ENCODE measurements around the gene FCHSD2.

Gene FCHSD2

GRCh38 chr11:73182824-73183321 is 40.8 kb upstream of the FCHSD2 start:
- no peak for DNase-seq (ENCODE audit: low read depth)
- TF ChIP-seq MYC (IDR thresholded peaks at IDR 0.05; ENCODE audit: low read depth, low read length) (no peak), CTCF (IDR thresholded peaks at IDR 0.05; ENCODE audit: low read depth, low read length) (no peak), POLR2A (IDR thresholded peaks at IDR 0.05; ENCODE audit: extremely low read depth, insufficient read length) (no peak), MAX (IDR thresholded peaks at IDR 0.05; ENCODE audit: low read depth, low read length) (no peak)
- H3K4me3 ChIP-seq (ENCODE audit: low read depth, low read length): no peak overlapping the region

GRCh38 chr11:73178681-73179080 is 36.6 kb upstream of the FCHSD2 start:
- DNase-seq (ENCODE audit: low read depth): no peak
- TF ChIP-seq POLR2A (IDR thresholded peaks at IDR 0.05; ENCODE audit: extremely low read depth, insufficient read length) (no peak), MYC (IDR thresholded peaks at IDR 0.05; ENCODE audit: low read depth, low read length) (no peak), CTCF (IDR thresholded peaks at IDR 0.05; ENCODE audit: low read depth, low read length) (no peak), MAX (IDR thresholded peaks at IDR 0.05; ENCODE audit: low read depth, low read length) (no peak)
- H3K4me3 ChIP-seq (ENCODE audit: low read depth, low read length): no peak overlapping the region

- DNase-seq (ENCODE audit: low read depth): peak; percentile 89
- TF ChIP-seq CTCF (IDR thresholded peaks at IDR 0.05; ENCODE audit: low read depth, low read length): peak; percentile 90
- TF ChIP-seq POLR2A (IDR thresholded peaks at IDR 0.05; ENCODE audit: extremely low read depth, insufficient read length): no peak
- H3K4me3 ChIP-seq (ENCODE audit: low read depth, low read length): no peak overlapping the region
These were observed 35.8 kb upstream of the FCHSD2 start for GRCh38 chr11:73177778-73178539.

GRCh38 chr11:73177380-73177777 is 35.3 kb upstream of the FCHSD2 start:
- H3K4me3 ChIP-seq (ENCODE audit: low read depth, low read length): no peak overlapping the region
- no peak for TF ChIP-seq POLR2A (IDR thresholded peaks at IDR 0.05; ENCODE audit: extremely low read depth, insufficient read length)
- TF ChIP-seq CTCF (IDR thresholded peaks at IDR 0.05; ENCODE audit: low read depth, low read length): no peak
- no peak for TF ChIP-seq MYC (IDR thresholded peaks at IDR 0.05; ENCODE audit: low read depth, low read length)
- no peak for TF ChIP-seq MAX (IDR thresholded peaks at IDR 0.05; ENCODE audit: low read depth, low read length)
- DNase-seq (ENCODE audit: low read depth): no peak

- no peak for DNase-seq (ENCODE audit: low read depth)
- no peak for TF ChIP-seq MYC (IDR thresholded peaks at IDR 0.05; ENCODE audit: low read depth, low read length)
- H3K4me3 ChIP-seq (ENCODE audit: low read depth, low read length): no peak overlapping the region
These were observed 34.7 kb upstream of the FCHSD2 start for GRCh38 chr11:73176874-73177155.

- H3K4me3 ChIP-seq (ENCODE audit: low read depth, low read length): no peak overlapping the region
- TF ChIP-seq POLR2A (IDR thresholded peaks at IDR 0.05; ENCODE audit: extremely low read depth, insufficient read length) (no peak), MYC (IDR thresholded peaks at IDR 0.05; ENCODE audit: low read depth, low read length) (no peak), MAX (IDR thresholded peaks at IDR 0.05; ENCODE audit: low read depth, low read length) (0 out of 2 replicates have a peak, but pooled peaks have one; percentile 16)
- DNase-seq (ENCODE audit: low read depth): no peak
These were observed 34.2 kb upstream of the FCHSD2 start for GRCh38 chr11:73176145-73176873.

Data from NB4 (cell line).